Stimulated activated CD8-positive, alpha-beta memory T cell treated with anti-CD3 and anti-CD28 coated beads, Interleukin-2, amount 100 ng/mL, for 48 hours (primary cell): Measurements from ENCODE around the gene NCK2.

Experiments used
- DNase-seq, 2 donors: peaks; one replicate each; pipeline ENCODE4 v3.0.0-alpha.2; 2020; ENCODE audit warnings: low read depth in 2 of 2

Gene NCK2

DNA sequence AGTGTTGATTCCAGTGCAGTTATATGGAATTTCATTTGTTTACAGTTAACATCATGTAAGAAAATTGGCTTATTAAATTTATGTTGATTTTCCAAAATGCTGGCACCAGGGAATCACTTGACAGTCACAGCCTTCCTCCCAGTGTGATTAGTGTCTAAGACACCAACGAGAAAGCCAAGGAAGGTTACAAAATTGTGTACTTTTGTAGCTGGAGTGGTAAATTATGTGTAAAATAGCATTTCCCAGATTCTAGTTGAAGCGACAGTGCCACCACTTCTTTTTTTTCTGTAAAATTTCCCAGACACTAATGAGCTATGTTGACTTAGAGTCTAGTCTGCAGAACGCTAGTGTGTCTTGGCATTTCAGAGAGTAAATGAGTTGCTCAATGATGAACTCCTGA, 101.3 kb downstream of the NCK2 start:
- DNase-seq: no peak

DNA sequence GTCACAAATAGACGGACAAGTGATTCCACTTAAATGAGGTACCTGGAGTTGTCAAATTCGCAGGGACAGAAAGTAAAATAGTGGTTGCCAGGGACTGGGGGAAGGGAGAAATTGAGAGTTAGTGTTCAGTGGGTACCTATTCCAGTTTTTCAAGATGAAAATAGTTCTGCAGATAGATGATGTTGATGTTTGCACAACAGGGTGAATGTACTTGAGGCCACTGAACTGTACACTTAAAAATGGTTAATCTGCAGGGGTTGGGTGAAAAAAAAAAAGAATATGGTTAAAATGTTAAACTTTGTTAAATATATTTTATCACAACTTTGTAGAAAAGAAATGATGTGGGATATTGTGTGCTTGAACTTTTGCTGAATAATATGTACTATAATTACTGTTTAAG, 102.3 kb downstream of the NCK2 start:
- no peak for DNase-seq

DNA sequence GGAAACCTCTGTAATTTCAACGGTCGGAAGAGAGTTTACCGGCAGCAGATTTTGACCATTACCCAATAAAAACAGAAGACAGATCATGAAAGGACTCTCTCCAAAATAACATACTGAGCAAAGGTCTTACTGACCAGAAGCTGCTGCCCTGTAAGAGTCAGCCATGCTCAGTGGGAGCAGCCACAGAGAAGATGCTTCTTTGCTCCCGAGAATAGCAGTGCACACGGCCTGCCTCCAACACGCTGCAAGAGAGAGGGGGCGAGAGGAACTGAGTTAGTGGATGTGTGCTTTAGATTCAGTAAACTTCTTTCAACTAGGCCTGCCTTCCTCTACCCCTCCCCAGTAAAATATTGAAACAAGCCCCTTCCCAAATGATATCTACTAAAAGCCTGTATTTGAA, 103.7 kb downstream of the NCK2 start:
- DNase-seq: no peak

DNA sequence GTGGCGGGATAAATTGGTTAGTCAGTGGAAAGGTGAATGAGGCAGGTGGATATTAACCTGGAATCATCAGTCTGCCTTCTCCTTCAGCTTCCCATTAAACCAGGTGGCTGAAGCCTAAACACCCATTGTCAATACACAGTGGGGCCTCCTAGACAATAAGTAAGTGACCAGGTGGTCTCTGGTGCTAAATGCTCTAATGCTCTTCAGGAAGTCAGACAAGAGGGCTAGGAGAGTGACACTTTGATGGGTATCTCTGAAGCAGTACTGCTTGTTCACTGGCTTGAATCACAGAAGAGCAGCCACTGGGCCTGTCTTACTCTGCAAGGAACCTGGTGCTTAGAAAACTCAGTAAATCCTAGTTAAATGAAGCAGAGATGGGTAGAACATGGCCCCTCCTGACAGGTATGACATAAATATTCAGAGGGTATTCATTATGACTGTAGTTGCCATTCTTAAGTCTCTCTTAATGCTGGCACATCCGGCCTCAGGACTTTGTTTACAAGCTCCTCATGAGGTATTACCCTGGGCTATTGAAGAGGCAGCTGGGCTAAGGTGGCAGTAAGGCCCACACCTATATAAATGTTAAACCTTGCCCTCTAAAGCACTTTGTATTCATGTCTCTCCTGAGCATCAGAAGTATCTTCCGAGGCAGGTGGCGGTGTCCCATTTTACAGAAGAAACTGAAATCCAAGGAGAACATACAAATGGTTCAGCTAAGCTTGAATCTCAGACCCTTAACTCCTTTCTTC, 104.9 kb downstream of the NCK2 start:
- no peak for DNase-seq

GRCh38 chr2:105852066-105852465, 107.4 kb downstream of the NCK2 start:
- no peak for DNase-seq

- DNase-seq: no peak
Measured at GRCh38 chr2:105853354-105854088, 108.8 kb downstream of the NCK2 start.

DNA sequence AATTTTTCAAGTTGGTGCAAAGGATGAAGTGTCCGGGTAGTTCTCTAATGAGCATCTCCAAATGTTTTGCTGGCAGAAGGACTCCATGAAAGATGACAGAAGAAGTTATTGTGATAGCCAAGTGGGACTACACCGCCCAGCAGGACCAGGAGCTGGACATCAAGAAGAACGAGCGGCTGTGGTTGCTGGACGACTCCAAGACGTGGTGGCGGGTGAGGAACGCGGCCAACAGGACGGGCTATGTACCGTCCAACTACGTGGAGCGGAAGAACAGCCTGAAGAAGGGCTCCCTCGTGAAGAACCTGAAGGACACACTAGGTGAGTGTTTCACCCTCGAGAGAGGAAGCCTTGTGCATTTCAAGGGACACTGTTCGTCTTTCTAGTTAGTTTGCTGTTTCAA, 110.3 kb downstream of the NCK2 start:
- DNase-seq: no peak

DNA sequence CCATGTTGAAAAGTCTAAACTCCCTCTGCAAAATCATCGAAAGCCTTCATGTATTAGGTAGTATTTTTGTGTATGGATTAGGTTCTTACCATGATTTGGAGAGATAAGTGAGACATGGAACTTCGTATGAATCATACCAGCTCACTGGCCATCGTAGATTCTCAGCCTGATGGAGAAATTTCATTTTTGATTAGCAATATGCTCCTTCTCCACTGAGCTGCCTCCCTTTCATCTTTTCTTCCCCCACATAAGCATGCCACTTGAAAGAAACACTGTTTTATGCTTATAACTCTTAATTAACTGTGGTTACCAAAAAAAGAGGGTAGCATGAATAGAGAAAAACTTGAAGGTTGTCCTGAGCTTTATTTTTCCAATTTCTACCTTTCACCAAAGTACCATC, 111.9 kb downstream of the NCK2 start:
- no peak for DNase-seq

DNA sequence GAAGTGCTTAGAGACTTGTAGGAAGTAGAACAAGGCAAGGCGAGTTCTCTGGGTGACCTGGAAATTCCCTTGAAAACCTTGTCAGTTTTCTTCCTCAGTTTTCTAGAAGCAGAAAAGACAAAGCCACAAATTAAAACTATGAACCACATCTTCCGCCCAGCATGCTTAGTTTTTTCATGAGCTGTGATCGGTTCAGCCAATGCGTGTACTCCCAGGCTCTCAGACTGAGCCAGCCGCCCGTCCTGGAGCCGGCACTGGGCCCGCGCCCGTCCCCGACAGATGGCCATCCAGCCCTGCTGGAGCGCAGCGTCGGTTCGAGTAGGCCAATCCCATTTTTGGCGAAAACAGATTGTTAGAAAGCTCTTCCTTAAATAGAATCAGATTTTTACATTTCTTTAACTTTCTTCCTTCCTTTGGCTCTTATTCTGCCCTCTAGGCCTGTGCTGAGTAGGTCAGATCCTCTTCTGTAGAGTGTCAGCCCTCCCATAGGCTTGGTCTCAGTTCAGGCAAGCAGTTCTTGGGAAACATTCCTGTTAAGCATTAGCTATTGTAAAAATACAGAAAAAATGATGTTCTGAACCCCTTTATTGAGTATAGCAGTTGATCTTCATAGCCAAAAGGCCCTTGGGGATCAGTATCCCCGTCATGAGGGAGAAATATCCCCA, 112.5 kb downstream of the NCK2 start:
- no peak for DNase-seq

DNA sequence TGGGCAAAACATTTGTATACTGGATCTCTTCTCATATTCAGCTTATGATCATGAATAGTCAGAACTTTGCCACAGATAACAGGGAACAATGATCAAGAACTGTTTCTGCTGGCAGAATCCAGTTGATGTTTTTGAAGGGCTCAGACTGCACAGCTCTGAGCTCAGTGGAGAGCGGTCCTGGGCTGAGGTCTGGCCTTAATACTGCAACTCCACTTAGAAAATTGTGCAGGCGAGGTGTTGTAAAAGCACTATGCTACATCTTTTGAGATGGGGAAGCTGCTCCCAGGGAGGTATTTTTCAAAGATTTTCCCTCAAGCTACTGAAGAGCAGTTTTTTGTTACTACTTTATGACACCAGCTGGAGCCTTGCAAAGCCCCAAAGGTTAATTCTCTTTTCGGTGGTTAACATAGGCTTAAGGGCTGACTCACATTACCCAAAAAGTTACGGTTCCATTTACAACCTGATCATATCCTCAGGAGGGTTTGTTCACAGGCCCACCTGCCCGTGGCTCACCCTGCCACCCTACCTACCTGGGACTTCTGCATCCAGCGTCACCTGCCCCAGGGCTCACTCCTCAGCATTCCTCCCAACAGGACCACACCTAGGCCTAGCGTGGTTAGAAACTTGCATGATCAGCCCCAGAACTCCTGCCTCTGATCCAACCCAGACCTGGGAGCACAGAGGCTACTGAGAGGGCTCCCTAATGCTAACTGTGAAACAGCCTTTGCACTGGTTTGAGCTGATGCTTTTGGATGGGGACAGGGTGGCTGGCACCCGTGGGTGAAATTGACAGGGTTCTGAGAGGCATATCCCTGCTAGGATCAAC, 114.4 kb downstream of the NCK2 start:
- DNase-seq: no peak

GRCh38 chr2:105859694-105859951, 114.9 kb downstream of the NCK2 start:
- no peak for DNase-seq

- DNase-seq: no peak
Measured at GRCh38 chr2:105860567-105860966, 115.9 kb downstream of the NCK2 start.

- DNase-seq: no peak
Measured at GRCh38 chr2:105861200-105861599, 116.5 kb downstream of the NCK2 start.

DNA sequence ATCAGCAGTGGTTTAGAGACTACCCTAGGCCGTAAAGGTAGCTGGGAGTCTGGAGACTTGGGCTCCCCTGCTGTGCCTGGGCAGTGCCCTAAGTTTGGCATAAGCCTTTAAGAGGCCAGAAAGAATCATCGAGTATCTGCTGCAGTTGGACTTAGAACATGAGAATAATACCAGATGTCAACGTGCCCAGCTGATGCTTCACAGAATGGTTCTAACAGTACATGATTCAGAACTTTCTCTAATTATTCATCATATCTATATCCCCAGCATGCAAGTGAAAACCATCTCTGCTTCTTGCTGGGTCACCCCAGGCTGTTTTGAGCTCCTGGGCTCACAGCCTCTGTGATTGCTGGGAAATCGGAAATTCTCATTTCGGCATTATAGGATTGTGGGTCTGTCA, 118.1 kb downstream of the NCK2 start:
- DNase-seq: no peak

DNA sequence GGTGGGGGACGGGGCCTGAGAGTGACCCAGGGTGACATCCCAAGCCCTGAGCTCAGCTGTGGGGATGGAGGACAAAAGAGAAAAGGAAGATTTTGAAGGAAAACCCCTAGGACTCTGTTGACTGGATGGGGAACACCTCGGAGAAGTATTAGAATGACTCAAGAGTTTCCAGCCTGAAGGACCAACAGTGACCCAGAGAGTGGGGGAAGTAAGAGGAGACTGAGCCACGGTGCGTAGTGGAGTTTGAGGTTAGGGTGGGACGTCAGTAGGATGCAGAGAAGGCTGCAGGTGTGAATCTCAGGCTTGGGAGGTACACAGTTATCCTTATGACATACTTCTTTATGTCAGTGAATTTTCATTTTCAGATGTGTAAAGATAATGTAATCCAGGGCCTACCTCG, 119.5 kb downstream of the NCK2 start:
- no peak for DNase-seq

DNA sequence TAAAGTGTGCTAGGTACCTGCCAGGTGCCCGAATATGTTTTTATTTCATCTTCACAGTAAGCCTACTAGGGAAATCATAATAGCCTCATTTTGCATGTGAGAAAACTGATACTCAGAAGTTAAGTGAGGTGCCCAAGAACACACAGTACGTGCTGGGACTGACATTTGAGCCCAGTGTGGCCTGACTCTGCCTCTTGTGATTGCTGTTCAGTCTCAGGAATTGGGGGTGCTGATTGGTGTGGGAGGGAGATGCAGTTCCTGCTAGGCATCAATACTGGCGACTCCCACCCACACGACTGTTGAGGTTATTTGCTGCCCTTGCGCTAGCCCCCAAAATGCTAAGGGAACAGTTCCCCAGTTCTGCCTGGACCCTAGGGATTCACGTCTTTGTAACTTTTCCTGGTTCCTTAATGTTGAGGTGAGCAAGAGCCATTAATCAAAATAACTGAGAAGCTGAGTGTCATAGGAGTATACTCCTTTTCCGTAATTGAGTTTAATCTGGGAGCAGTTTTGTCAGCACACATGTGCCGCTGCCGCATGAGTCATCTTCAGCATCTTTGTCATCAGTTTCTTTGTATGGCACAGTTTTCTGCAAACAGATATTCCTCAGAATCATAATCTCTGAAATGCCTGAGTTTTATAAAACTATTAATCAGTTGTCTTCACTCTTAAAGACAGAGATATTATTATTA, 120.7 kb downstream of the NCK2 start:
- DNase-seq: no peak

DNA sequence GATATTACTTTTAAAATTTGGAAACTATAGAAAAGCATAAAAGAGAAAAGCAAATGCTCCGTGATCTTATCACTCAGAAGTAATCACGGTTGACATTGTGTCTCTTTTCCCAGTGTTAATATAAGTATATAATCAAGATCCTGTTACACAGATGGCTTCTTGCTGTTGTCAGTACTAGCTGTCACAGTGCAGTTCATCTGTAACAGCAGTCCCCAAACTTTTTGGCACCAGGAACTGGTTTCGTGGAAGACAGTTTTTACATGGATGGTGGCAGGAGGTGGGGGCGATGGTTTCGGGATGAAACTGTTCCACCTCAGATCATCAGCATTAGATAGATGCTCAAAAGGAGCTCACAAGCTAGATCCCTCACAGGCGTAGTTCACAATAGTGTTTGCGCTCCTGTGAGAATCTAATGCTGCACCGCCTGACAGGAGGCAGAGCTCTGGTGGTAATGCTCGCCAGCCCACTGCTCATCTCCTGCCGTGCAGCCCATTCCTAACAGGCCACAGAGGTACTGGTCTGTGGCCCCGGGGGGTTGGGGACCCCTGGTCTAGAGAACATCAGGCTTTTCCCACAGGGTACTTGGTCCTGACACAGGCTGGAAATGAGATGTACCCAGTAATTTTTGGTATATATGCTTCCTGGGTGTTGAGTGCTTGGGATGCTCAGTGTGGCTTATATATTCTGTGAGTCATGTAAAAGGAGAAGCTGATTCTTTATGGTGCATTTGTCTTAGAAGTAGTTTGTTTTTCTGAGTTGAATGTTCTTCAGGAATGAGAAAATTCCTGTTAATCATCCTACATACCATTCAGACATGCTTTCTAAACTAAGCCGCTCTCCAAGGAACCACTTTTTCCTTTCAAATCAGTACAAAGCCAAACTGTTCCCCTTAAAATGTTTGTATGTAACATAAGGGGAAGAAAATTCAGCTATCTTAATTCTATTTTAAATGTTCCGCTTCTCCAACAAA, 121.8 kb downstream of the NCK2 start:
- no peak for DNase-seq

- DNase-seq: no peak
Measured at GRCh38 chr2:105867587-105867986, 122.9 kb downstream of the NCK2 start.

DNA sequence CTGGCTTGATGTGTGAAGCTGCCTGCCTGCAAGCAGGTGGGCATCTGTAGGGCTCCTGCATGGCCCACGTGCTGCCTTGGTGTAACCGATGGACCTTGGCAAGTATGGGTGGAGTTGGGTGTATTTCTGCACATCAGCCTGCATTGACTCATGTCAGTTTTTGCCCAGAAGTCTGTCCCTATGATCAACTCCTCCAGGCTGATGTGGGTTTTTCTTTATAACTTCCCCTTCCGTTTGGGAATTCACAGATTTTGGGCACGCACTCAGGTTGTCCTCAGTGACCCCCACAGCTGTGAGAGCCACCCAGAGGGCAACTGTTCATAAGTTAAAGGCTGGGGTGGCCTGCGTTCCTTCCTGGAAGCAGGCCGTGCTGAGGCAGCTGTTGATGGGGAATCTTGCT, 123.3 kb downstream of the NCK2 start:
- DNase-seq: no peak

GRCh38 chr2:105869341-105869740, 124.6 kb downstream of the NCK2 start:
- no peak for DNase-seq

DNA sequence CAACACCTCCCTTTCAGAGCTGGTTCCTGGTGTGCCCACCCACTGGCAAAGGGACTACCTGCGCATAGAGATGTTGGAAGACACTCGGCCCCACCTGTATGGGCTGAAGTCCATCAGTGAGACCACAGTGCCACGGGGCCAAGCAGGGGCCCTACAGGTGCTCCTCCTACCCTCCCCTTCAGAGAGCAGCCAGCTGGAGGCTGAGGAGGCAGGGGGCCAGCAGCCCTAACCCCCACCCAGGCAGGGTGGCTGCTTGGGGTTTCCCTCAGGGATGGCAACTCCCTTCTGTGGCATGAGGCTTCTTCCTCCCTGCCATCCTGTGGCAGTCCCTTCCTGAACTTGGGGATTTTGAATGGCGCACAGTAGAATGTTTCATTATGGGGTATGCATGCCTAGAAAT, 125.3 kb downstream of the NCK2 start:
- DNase-seq: no peak
